ENCODE results near the gene AP2A2.
A peak's percentile ranks its signal among the peaks of the same experiment; 100 is the strongest.

The AP2A2 gene

GRCh38 chr11:1037506-1038055 lies 111.9 kb downstream of the AP2A2 start:
- DNase-seq (ENCODE audit: insufficient read length, low spot score) (no peak), FAIRE-seq (no peak)

- DNase-seq (ENCODE audit: insufficient read length, low spot score) (no peak), FAIRE-seq (no peak)
Observed at GRCh38 chr11:1038361-1038760, 112.7 kb downstream of the AP2A2 start.

DNA sequence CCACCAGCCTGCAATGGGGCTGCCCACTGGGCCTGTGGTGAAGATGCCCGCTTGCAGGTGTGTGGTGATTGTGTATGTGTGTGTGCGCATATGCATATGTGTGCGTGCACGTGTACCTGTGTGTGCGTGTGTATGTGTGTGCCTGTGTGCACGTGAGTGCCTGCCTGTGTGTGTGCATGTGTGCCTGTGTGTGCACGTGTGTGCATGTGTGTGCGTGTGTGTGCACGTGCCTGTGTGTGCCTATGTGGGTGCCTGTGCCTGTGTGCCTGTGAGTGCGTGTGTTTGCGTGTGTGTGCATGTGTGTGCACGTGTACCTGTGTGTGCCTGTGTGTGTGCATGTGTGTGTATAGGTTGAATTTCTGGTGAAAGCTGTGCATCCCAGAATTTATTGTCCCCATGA lies 113.3 kb downstream of the AP2A2 start:
- peak; percentile 90 for FAIRE-seq
- DNase-seq (ENCODE audit: insufficient read length, low spot score) = no peak

DNA sequence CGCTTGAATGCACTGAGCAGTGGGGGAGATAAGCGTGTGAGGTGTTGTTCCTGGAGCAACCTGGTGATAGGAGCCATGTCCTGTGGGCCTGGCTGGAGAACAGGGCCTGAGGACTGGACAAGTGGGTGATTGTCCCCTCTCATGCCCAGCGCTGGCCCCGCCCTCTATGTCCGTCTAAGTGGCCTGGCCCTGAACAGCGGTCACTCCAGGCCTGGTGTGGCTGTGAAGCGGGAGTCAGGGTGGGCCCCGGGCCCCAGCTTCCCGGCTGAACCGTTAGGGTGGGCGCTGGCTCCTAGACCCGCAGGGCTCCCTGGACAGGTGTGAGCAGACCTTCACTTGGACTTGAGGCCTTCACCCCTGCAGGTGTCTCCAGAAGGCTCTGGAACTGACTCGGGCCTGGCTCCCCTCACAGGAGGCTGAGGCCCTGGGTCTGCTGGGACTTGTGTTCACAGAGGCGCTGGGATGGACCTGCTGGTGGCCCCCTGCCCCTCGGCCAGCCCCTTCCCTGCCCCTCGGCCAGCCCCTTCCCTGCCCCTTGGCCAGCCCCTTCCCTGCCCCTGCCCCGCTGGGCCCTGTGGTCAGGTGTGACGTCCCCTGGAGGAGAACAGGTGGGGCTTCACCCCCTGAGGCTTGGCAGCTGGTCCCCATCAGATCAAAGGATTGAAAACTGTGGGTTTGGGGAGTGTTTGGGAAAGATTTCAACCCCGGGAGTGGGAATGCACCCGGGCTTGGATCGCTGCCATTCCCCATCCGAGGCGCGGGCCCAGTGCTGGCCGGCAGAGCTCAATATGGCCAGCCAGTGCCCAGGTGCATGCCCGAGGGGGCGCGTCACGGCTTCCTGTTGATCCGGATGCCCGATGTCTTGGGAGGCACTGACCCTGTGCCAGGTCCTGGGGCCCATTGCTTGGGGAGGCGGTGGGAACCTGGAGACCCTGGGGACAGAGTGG lies 114.1 kb downstream of the AP2A2 start:
- FAIRE-seq (no peak), DNase-seq (ENCODE audit: insufficient read length, low spot score) (no peak)

DNA sequence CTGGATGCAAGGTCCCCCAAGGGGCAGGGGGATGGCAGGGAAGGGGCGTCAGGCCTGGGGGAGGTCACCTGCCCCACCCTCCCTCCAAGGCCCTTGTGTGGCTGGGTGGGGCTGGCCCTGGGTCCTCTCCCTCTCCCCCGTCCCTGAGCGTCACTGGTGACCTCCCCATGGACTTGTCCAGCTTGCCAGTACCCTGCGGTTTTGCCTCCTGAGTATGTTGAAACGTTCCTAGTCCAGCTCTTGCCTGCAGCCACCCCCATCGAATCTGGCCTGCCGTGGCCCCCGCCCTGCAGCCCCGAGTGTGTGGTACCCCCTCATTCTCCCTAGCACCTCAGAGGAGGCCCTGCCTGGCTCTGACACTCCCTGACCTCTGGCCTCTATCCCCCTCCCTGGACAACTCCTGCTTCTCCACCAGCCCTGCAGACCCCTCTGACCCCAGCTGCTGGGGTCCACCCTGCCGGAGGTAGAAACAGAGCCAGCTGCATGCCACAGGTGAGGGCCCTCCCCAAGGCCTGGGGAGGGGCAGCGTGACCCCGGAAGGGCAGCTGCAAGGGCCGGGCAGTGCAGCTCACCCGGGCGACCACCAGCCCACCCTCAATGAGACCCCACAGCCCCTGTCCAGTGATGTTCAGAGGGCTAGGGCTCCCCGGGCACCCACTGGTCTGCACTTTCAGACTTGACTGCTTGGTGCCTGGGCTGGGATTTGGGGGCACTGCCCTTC lies 114.9 kb downstream of the AP2A2 start:
- FAIRE-seq (no peak), DNase-seq (ENCODE audit: insufficient read length, low spot score) (no peak)

GRCh38 chr11:1041149-1041467 lies 115.4 kb downstream of the AP2A2 start:
- FAIRE-seq (no peak), DNase-seq (ENCODE audit: insufficient read length, low spot score) (no peak)

DNA sequence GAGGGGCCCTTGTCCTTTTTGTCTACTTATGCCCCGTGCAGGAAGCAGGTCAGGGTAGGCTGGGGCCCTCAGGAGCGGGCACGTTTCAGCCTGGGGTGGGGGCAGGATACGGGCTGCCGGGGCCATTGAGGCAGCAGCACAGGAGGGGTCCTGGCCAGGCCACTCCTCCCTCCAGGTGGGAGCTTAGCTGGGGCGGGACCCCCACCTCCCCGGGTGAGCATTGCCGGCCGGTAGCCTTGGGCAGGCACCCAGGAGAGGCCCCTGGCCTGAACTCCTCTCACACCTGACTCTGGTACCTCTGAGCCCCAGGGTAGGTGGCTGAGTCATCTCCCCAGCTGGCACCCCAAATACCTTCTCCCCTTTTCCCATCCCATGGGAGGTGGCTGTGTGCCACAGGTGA lies 115.8 kb downstream of the AP2A2 start:
- FAIRE-seq = no peak
- no peak for DNase-seq (ENCODE audit: insufficient read length, low spot score)

DNA sequence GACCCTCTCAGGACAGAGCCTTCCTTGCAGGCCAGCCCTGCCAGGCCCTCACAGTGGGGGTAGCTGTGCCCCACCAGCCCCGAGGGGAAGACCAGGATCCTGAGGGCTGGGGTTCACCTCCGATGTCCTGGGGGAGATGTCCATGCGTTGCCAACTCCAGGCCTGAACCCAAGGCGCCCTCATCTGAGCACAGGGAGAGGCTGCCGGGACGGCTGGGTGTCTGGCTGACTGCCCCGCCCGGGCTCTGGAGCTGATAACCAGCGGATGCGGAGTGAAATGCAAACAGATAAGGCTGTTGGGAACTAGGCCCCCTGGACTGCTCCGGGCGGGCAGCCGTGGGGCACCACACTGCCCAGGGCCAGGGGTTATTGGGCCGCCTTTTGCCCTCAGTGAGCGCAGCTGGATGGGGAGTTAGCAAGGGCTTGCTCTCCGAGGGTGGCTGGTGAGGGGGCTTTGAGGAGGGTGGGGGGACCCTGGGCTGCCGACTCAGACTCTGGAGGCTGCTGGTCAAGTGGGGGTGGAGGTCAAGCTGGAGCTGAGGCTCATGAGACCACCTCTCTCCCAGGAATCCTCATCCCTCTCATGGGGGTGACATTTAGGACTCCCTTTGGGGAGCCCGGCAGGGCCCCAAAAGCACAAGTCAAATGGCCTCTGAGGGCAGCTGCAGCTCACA lies 116.4 kb downstream of the AP2A2 start:
- DNase-seq (ENCODE audit: insufficient read length, low spot score) = no peak
- no peak for FAIRE-seq

DNA sequence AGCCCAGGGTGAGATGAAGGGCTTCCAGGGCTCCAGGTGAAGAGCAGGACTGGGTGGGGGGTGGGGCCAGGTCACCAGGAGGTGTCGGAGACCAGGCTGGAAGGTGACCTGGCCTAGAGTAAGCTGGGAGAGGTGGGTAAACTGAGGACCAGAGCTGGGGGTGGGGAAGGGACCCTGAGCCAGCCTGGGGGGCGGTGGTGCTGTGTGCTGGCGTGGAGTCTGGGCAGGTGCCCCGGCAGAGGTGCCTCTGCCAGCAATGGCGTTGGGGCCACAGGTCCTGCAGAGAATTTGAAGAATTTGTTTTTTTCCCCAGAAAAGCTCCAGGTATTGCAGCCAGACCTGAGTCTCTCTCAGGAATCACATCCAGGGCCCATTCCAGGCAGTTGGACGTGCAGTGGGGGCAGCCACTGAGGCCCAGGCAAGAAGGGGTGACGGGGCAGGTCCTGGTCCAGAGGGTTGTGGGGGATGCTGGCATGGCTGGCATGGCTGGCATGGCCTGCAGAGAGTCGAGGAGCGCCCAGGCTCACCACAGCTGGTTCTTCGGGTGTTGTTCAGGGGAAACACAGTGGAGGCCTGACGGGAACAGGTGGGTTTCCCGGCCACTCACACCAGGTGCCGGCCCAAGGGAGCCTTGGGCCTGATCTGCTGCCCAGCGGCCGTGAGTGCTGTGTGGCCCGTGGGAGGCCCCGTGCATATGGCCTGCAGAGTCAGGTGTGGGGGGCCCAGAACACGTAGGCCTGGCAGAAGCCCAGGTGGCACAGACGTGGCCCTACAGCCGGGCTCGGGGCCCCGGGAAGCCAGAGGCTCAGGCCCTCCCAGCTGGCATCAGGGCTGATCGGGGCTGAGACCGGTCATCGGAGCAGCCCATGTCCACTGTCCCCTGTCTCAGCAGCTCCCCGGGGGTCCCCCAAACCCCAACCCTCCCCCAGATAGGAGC lies 117.2 kb downstream of the AP2A2 start:
- no peak for FAIRE-seq
- DNase-seq (ENCODE audit: insufficient read length, low spot score) = no peak

GRCh38 chr11:1043563-1044096 lies 118.0 kb downstream of the AP2A2 start:
- peak; percentile 74 for FAIRE-seq

GRCh38 chr11:1044160-1044559 lies 118.5 kb downstream of the AP2A2 start:
- no peak for FAIRE-seq
- no peak for DNase-seq (ENCODE audit: insufficient read length, low spot score)

More at GRCh38 chr11:1043563-1044096, 118.0 kb downstream of the AP2A2 start:
- no peak for DNase-seq (ENCODE audit: insufficient read length, low spot score)

- no peak for FAIRE-seq
Observed at GRCh38 chr11:1047595-1048156, 122.0 kb downstream of the AP2A2 start.

GRCh38 chr11:1048375-1049070 lies 122.9 kb downstream of the AP2A2 start:
- DNase-seq (ENCODE audit: insufficient read length, low spot score) (no peak), FAIRE-seq (no peak)

More at GRCh38 chr11:1047595-1048156, 122.0 kb downstream of the AP2A2 start:
- no peak for DNase-seq (ENCODE audit: insufficient read length, low spot score)

- FAIRE-seq (no peak), DNase-seq (ENCODE audit: insufficient read length, low spot score) (no peak)
Observed at GRCh38 chr11:1049071-1049405, 123.4 kb downstream of the AP2A2 start.

GRCh38 chr11:1049431-1049891 lies 123.8 kb downstream of the AP2A2 start:
- DNase-seq (ENCODE audit: insufficient read length, low spot score) (no peak), FAIRE-seq (no peak)

- DNase-seq (ENCODE audit: insufficient read length, low spot score) (no peak), FAIRE-seq (peak; percentile 20)
Observed at GRCh38 chr11:1049911-1050580, 124.4 kb downstream of the AP2A2 start.

GRCh38 chr11:1050581-1051355 lies 125.1 kb downstream of the AP2A2 start:
- FAIRE-seq = peak; percentile 36

More at GRCh38 chr11:1050581-1051355, 125.1 kb downstream of the AP2A2 start:
- peak; percentile 78 for DNase-seq (ENCODE audit: insufficient read length, low spot score)

Measured in HTR-8/SVneo (cell line).